Left renal pelvis (tissue), 4 donors: ENCODE data around the gene IL1A. TPM values are rescaled to one million over a fixed set of nuclear protein-coding genes. Genes with fewer than 3 reads are reported as not detected.
"Not testable (repeated sequence)": the region's sequence is repeated elsewhere in the genome, so short reads cannot be mapped to it uniquely, and the experiment has no call there.

Source experiments
- DNase-seq, 4 donors: peaks; one replicate each; pipeline ENCODE4 v3.0.0-alpha.2; 2013; ENCODE audit warnings: low read depth in 4 of 4, low spot score in 3 of 4
- polyA plus RNA-seq, 4 donors: library from polyadenylated mRNA; unstranded; fragments of 120-200 nt; gene quantifications; one replicate each; pipeline ENCODE4 v1.2.1, GENCODE V29; 2013; ENCODE audit not compliant: insufficient read length in 4 of 4

IL1A gene
- under 1 TPM; 0.10 to 0.61 (median 0.19) TPM for polyA plus RNA-seq

GRCh38 chr2:112784199-112785189, at the start of gene IL1A:
TSS of gene IL1A (minus strand) at chr2:112784493. CDS start at chr2:112783770, 723 bp downstream.
- DNase-seq = no peak

DNA sequence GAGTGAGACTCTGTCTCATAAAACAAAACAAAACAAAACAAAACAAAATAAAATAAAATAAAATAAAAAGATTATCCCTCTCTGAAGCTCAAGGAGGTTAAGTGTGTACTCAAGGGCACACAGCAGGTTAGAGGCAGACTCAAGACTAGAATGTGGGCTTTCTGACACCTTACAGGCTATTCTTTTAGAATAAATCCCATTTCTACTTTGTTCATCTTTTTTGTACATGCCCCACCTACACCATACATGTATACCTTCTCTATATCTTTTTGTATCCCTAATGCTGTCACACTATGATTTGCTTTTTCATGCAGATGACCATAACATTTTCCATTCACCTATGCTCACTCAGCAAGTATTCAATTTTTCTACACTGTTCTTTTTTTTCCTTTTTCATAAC, 49.7 kb upstream of the IL1A start:
- no peak for DNase-seq

GRCh38 chr2:112833639-112833931, 49.3 kb upstream of the IL1A start:
- DNase-seq = not testable (repeated sequence)

DNA sequence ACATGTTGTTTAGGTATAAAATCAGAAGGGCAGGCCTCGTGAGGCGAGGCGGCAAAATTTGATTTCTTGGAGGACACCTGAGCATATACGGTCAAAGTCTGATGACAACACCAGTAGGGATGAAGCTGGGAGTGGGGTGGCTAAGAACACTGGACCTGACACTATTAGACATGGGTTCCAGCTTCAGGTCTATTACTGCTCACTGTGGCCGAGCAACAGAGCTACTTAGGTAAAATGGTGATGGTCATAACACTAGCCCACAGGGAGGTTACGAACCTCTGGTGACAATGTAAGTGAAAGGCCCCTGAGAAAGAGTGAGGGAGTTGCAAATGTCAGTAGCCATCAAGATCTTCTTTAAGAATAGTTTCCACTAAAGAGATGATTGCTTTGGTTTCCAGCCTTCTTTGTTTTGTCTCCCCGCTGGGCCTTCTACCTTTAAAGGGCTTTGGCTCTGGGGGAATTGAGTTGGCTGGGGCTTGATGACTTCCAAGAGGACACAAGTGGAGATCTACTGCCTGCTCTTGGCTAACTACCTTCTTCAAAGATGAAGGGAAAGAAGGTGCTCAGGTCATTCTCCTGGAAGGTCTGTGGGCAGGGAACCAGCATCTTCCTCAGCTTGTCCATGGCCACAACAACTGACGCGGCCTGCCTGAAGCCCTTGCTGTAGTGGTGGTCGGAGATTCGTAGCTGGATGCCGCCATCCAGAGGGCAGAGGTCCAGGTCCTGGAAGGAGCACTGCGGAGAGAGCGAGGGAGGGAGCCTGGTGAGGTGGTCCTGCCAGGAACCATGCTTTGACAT, 48.7 kb upstream of the IL1A start:
- DNase-seq = no peak

DNA sequence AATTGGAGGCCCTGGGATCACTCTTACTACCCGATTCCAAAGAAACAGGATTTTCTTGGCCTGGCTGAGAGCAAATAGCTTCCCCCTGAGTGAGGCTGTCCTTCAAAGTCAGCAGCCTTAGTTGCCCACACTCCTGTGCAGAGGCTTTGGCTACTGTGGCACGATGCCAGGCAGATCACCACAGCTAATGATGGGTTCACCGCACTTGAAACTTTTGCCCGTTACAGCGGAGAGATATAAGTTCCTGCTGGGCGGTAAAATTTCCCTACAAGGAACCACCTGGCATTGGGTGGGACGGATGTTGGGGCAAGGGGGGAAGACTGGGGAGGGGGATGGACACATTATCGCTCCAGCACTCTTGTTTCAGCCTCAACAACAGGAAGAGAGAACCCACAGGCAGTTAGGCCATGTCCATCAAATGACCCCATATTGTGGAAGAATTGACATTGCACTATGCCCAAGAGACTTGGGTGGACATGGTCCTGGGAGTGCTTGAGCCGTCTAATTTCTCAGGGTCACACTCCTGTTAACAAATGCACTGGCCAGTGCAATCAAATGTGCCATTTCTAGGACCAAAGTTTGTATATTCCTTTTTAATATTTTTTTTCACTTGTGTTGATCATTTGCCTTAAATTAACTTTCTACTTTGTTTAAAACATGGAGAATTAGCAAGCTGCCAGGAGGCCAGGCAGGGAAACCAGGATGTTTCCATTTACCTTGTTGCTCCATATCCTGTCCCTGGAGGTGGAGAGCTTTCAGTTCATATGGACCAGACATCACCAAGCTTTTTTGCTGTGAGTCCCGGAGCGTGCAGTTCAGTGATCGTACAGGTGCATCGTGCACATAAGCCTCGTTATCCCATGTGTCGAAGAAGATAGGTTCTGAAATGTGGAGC, 47.9 kb upstream of the IL1A start:
- DNase-seq = no peak

- no peak for DNase-seq
Measured at GRCh38 chr2:112831513-112831845, 47.2 kb upstream of the IL1A start.

- no peak for DNase-seq
Measured at GRCh38 chr2:112830682-112831512, 46.6 kb upstream of the IL1A start.

GRCh38 chr2:112829961-112830681, 45.8 kb upstream of the IL1A start:
- DNase-seq = no peak

GRCh38 chr2:112829101-112829960, 45.0 kb upstream of the IL1A start:
- no peak for DNase-seq

- no peak for DNase-seq
Measured at GRCh38 chr2:112828251-112828691, 44.0 kb upstream of the IL1A start.

DNA sequence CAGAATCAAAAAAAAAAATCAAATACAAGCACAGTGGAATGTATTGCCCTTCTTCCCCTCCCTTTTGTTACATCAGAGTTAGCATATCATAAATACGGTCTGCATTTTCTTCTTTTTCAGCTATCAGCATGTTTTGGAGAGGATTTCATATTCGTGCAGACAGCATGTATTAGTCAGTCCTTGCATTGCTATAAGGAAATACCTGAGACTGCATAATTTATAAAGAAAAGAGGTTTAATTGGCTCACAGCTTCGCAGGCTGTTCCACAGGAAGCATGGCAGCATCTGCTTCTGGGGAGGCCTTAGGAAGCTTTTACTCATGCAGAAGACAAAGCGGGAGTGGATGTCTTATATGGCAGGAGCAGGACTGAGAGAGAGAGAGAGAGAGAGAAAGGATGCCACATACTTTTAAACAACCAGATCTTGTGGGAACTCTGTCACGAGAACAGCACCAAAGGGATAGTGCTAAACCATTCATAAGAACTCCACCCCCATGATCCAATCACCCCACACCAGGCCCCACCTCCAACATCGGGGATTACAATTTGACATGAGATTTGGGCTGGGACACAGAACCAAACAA, 43.4 kb upstream of the IL1A start:
- DNase-seq = no peak

DNA sequence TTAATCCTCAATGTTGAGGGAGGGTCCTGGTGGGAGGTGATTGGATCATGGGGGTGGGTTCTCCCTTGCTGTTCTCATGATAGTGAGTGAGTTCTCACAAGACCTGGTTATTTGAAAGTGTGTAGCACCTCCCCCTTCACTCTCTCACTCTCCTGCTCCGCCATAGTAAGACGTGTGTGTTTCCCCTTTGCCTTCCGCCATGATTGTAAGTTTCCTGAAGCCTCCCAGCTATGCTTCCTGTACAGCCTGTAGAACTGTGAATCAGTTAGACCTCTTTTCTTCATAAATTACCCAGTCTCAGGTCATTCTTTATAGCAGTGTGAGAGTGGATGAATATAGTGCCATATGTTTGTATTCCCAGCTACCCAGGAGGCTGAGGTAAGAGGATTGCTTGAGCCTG, 42.7 kb upstream of the IL1A start:
- no peak for DNase-seq

DNA sequence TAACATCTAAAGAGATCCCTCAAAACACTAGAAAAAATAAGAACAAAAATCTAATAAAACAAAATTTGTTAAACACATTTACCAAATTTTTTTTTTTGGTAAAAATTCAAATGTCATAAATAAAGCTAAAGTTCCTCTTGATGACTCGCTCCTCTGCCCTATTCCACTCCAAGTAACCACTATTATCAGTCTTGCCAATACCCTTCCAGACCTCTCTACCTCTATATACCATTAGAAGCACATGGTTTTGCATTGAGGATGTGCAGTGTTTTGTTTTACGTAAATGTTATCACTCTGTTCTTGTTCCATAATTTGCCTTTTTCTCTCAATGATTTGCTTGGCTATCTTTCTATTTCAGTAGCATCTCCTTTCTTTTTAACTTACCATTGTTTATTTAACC, 41.4 kb upstream of the IL1A start:
- DNase-seq = no peak

- no peak for DNase-seq
Measured at GRCh38 chr2:112824694-112825085, 40.4 kb upstream of the IL1A start.

DNA sequence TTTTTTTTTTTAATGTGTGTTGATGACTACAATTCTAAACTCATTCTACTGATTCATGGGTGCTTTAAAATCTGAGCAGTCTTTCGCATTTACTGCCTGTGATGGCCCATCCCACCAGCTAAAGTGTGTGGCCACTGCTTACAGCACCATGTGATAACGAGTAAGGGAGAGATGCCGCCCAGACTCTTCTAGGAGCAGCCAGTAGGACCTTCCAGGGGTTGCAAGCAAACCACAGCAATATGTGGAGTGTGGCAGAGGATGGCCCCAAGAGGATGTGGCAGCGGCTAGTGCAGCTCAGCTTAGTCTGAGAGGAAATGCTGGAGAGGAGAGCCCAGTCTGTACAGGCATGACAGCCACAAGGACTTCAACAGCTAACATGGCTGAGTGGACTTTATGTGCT, 37.4 kb upstream of the IL1A start:
- no peak for DNase-seq

DNA sequence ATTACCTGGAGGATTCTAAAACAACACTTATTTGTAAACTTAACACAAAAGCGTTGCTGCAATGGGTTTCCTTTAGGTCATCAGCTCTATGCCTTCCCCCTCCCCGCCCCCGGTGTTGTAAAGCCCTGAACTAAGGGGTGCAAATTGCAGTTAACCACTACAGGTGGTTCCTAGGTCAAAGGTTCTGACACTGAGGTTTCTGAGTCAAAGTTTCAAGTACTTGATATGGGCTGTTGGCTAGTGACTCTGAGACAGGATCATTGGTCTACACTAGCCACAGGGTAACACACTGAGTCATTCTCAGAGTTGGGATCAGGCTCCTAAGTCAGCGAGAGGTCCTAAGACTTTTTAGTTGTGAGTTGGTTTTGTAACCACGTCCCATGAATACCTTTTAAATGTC, 36.8 kb upstream of the IL1A start:
- DNase-seq = no peak

GRCh38 chr2:112820343-112820742, 36.0 kb upstream of the IL1A start:
- DNase-seq = no peak

DNA sequence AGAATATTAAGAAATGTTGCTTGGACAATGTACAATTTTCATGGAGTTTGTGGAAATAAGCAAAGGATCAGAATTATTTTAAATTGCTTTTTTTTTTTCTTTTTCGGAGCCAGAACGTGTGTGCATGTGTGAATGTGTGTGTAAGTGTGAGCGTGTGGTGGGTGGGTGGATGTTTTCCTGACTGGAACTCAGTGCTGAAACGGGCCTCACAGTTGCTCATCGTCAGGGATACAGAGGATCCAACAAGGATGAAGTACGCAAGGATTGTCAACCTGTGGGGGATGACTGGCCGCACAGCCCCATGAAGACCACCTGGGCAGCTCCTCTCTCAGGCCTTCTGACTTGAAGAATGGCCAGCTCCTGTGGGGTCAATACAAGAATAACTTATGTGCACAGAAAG, 34.8 kb upstream of the IL1A start:
- no peak for DNase-seq
